GM18505 (cell line): ENCODE data around the gene EPHA1.

Source experiments
- ATAC-seq: cut with Tn5 transposase; IDR thresholded peaks from one replicate; pipeline ENCODE4 v1.9.1; 2021; ENCODE audit not compliant: unreplicated experiment
- POLR2A ChIP-seq: IDR thresholded peaks from 4 replicates; pipeline ENCODE4 v1.6.1; 2011; ENCODE audit warnings: borderline replicate concordance; ENCODE audit not compliant: insufficient read depth, insufficient read length; ENCODE audit errors: extremely low read depth

Gene EPHA1

GRCh38 chr7:143373255-143373794, 35.3 kb downstream of the EPHA1 start:
- no peak for TF ChIP-seq POLR2A
- ATAC-seq, result no peak

GRCh38 chr7:143372070-143372469, 36.6 kb downstream of the EPHA1 start:
- TF ChIP-seq POLR2A, result no peak
- no peak for ATAC-seq

DNA sequence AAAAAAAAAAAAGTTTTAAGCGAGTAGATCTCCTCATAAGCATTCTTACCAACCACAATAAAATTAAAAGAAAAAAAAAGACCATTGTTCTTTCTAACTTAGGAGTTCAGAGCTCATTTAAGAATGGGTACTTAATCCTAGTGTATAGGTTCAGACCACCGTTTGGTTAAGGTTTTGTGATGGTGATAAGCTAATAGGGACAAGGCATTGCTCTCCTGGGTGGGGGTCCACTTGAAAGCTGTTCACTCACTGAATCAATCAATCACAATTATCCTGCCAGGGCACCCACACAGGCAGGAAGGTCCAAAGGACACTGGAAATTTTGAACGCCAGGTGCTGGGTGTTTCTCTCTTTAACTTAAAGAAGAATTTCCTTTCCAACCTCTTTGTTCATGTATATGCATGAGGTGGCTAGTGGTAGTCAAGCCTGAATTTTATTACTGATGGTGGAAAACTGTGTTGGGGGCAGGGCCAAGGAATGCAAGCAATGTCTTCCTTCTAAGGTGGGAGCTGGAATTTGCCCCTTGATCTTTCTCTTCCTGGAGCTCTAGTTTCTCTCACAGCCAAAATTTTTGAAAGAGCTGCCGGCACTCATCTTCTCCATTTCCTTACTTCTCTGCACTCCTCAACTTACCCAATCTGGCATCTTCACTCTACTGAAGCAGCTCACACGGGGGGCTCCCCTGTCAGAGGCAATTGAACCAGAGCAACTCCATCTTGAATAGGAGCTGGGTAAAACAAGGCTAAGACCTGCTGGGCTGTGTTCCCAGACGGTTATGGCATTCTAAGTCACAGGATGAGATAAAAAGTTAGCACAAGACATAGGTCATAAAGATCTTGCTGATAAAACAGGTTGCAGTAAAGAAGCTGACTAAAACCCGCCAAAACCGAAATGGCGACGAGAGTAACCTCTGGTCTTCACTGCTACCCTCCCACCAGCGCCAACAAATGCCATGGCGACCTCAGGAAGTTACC, 38.7 kb downstream of the EPHA1 start:
- no peak for TF ChIP-seq POLR2A
- ATAC-seq, result no peak

- ATAC-seq, result no peak
- no peak for TF ChIP-seq POLR2A
Observed at GRCh38 chr7:143368387-143368786, 40.3 kb downstream of the EPHA1 start.

DNA sequence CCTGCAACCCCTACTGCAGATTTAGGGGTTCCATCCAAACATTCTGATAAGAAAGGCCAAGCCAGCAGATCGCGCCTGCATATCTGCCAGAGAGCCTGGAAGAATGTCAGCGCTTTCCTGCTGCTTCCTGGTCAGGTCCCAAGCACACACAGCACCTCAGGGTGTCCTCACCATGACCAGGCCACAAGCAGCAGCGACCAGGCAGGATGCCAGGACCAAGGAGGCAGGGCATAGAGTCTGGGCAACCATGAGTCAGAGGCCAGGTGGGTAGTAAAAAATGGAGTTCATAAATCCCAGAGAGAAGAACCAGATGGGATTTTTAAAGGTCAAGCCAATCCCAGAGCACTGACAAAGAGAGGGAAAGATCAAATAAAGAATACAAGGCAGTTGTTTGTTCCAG, 40.7 kb downstream of the EPHA1 start:
- no peak for TF ChIP-seq POLR2A
- no peak for ATAC-seq

GRCh38 chr7:143363016-143363937, 45.4 kb downstream of the EPHA1 start:
- no peak for ATAC-seq
- TF ChIP-seq POLR2A, result no peak

- TF ChIP-seq POLR2A, result no peak
- no peak for ATAC-seq
Observed at GRCh38 chr7:143362131-143363015, 46.3 kb downstream of the EPHA1 start, which contains the start of gene FAM131B. Gene FAM131B (minus strand): TSS chr7:143362713. CDS start chr7:143362603, 110 bp downstream.

DNA sequence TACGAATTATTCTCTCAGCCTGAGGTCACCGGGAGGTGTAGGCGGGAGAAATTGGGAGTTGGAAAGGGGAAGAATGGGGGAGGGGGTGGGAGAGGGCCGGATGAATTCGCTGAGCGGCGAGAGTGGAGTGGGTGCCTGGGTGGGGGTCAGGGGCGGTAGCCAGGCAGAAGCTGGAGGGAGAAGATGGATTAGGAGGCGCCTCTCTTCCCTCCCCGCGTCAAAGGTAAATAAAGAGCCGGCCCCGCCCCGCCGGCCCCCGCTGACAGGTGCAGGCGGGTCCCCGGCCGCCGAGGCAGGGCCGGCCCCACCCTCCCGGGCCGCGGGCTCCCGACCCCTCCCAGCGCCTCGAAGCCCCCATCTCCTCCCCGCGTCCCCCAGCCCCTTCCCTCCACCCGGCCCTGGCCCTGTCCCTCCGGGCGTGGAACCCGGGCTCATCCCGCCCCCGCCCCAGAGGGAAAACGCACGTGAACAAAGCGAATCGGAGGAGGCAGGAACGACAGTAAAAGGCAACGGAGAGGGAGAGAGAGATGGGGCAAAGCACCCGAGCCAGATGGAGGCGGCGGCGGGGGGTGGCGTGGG, 47.0 kb downstream of the EPHA1 start:
- no peak for ATAC-seq
- no peak for TF ChIP-seq POLR2A

GRCh38 chr7:143360788-143361551, 47.7 kb downstream of the EPHA1 start:
- no peak for TF ChIP-seq POLR2A
- no peak for ATAC-seq

GRCh38 chr7:143359771-143360353, 48.8 kb downstream of the EPHA1 start:
- no peak for ATAC-seq
- TF ChIP-seq POLR2A, result no peak

DNA sequence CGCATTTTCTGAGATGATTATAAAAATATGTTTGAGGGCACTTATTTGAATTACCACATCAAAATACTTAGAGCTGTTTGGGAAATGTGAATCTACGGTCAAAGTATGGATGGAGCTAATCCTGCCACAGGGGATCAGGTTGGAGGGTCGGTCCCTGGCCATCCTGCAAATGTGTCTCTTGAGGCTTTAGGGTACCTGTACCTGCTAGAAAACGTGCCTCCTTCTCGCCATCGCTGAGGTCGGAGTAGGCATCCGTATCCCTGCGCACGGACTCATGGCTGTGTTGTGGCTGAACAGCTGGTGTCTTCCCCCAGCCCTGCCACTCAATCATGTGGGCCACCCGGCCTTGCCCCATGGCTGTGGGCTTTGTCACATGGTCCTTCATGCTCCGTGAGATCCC, 50.0 kb downstream of the EPHA1 start:
- TF ChIP-seq POLR2A, result no peak
- ATAC-seq, result no peak
